ENCODE measurements around the gene TXNL4B.

The TXNL4B gene

GRCh38 chr16:72109300-72109699 lies 15.9 kb upstream of the TXNL4B start:
- H3K9me3 Mint-ChIP-seq = no peaks in the 10 kb centered on the region
- H3K4me3 Mint-ChIP-seq = no peak overlapping the region
- ATAC-seq (replicated peaks; ENCODE audit: extremely low read depth, poor library complexity, severe bottlenecking) = no peak
- no peak for DNase-seq (ENCODE audit: low spot score in 2 of 2)
- peaks cover 55% of the 10 kb centered on the region for H3K36me3 Mint-ChIP-seq (ENCODE audit: insufficient read depth)
- H3K27me3 Mint-ChIP-seq = no peaks in the 10 kb centered on the region
- H3K4me1 Mint-ChIP-seq = no peaks in the 10 kb centered on the region
- no peak overlapping the region for H3K27ac Mint-ChIP-seq (ENCODE audit: low read depth)

- DNase-seq (ENCODE audit: low spot score in 2 of 2) (no peak), ATAC-seq (replicated peaks; ENCODE audit: extremely low read depth, poor library complexity, severe bottlenecking) (no peak)
- Mint-ChIP-seq H3K4me3 (no peak overlapping the region), H3K27ac (ENCODE audit: low read depth) (no peak overlapping the region), H3K9me3 (no peaks in the 10 kb centered on the region), H3K27me3 (no peaks in the 10 kb centered on the region), H3K36me3 (ENCODE audit: insufficient read depth) (peaks cover 61% of the 10 kb centered on the region), H3K4me1 (no peaks in the 10 kb centered on the region)
Observed at GRCh38 chr16:72108353-72109102, 15.1 kb upstream of the TXNL4B start.

GRCh38 chr16:72107371-72107770 lies 14.0 kb upstream of the TXNL4B start:
- ATAC-seq (replicated peaks; ENCODE audit: extremely low read depth, poor library complexity, severe bottlenecking) (no peak), DNase-seq (ENCODE audit: low spot score in 2 of 2) (no peak)
- Mint-ChIP-seq H3K27ac (ENCODE audit: low read depth) (no peak overlapping the region), H3K27me3 (no peaks in the 10 kb centered on the region), H3K4me3 (no peak overlapping the region), H3K9me3 (no peaks in the 10 kb centered on the region), H3K4me1 (no peaks in the 10 kb centered on the region), H3K36me3 (ENCODE audit: insufficient read depth) (peaks cover 61% of the 10 kb centered on the region)

GRCh38 chr16:72105978-72106377 lies 12.6 kb upstream of the TXNL4B start:
- DNase-seq (ENCODE audit: low spot score in 2 of 2) (no peak), ATAC-seq (replicated peaks; ENCODE audit: extremely low read depth, poor library complexity, severe bottlenecking) (no peak)
- Mint-ChIP-seq H3K4me1 (no peaks in the 10 kb centered on the region), H3K27ac (ENCODE audit: low read depth) (peak overlapping the region; percentile 38), H3K4me3 (no peak overlapping the region), H3K9me3 (no peaks in the 10 kb centered on the region), H3K27me3 (no peaks in the 10 kb centered on the region), H3K36me3 (ENCODE audit: insufficient read depth) (peaks cover 63% of the 10 kb centered on the region)

- Mint-ChIP-seq H3K27me3 (no peaks in the 10 kb centered on the region), H3K4me3 (no peak overlapping the region), H3K9me3 (no peaks in the 10 kb centered on the region), H3K27ac (ENCODE audit: low read depth) (no peak overlapping the region), H3K36me3 (ENCODE audit: insufficient read depth) (peaks cover 60% of the 10 kb centered on the region), H3K4me1 (no peaks in the 10 kb centered on the region)
- ATAC-seq (replicated peaks; ENCODE audit: extremely low read depth, poor library complexity, severe bottlenecking) (no peak), DNase-seq (ENCODE audit: low spot score in 2 of 2) (no peak)
Observed at GRCh38 chr16:72104905-72105304, 11.5 kb upstream of the TXNL4B start.

- Mint-ChIP-seq H3K27ac (ENCODE audit: low read depth) (no peak overlapping the region), H3K36me3 (ENCODE audit: insufficient read depth) (peaks cover 72% of the 10 kb centered on the region), H3K27me3 (no peaks in the 10 kb centered on the region), H3K4me3 (no peak overlapping the region), H3K4me1 (peaks cover 14% of the 10 kb centered on the region), H3K9me3 (no peaks in the 10 kb centered on the region)
- ATAC-seq (replicated peaks; ENCODE audit: extremely low read depth, poor library complexity, severe bottlenecking) (no peak), DNase-seq (ENCODE audit: low spot score in 2 of 2) (no peak)
Observed at GRCh38 chr16:72101195-72101594, 7.8 kb upstream of the TXNL4B start.

GRCh38 chr16:72099377-72099818 lies 6.0 kb upstream of the TXNL4B start:
- H3K27ac Mint-ChIP-seq (ENCODE audit: low read depth) = no peak overlapping the region
- no peaks in the 10 kb centered on the region for H3K27me3 Mint-ChIP-seq
- DNase-seq (ENCODE audit: low spot score in 2 of 2) (no peak), ATAC-seq (replicated peaks; ENCODE audit: extremely low read depth, poor library complexity, severe bottlenecking) (peak; percentile 80)
- peaks cover 32% of the 10 kb centered on the region for H3K4me1 Mint-ChIP-seq
- H3K9me3 Mint-ChIP-seq = no peaks in the 10 kb centered on the region
- H3K36me3 Mint-ChIP-seq (ENCODE audit: insufficient read depth) = peaks cover 69% of the 10 kb centered on the region
- no peak overlapping the region for H3K4me3 Mint-ChIP-seq

GRCh38 chr16:72098936-72099335 lies 5.5 kb upstream of the TXNL4B start:
- Mint-ChIP-seq H3K27ac (ENCODE audit: low read depth) (peak overlapping the region; percentile 60), H3K36me3 (ENCODE audit: insufficient read depth) (peaks cover 71% of the 10 kb centered on the region), H3K27me3 (no peaks in the 10 kb centered on the region), H3K4me1 (peaks cover 37% of the 10 kb centered on the region), H3K9me3 (no peaks in the 10 kb centered on the region), H3K4me3 (no peak overlapping the region)
- no peak for ATAC-seq (replicated peaks; ENCODE audit: extremely low read depth, poor library complexity, severe bottlenecking)
- no peak for DNase-seq (ENCODE audit: low spot score in 2 of 2)

- DNase-seq (ENCODE audit: low spot score in 2 of 2) (no peak), ATAC-seq (replicated peaks; ENCODE audit: extremely low read depth, poor library complexity, severe bottlenecking) (peak; percentile 2)
- peaks cover 51% of the 10 kb centered on the region for H3K36me3 Mint-ChIP-seq (ENCODE audit: insufficient read depth)
- peak overlapping the region; percentile 99 for H3K27ac Mint-ChIP-seq (ENCODE audit: low read depth)
- peak overlapping the region; percentile 96 for H3K4me3 Mint-ChIP-seq
- H3K27me3 Mint-ChIP-seq = no peaks in the 10 kb centered on the region
- H3K9me3 Mint-ChIP-seq = no peaks in the 10 kb centered on the region
- H3K4me1 Mint-ChIP-seq = peaks cover 65% of the 10 kb centered on the region
Observed at GRCh38 chr16:72094266-72094610, 818 bp upstream of the TXNL4B start.

- Mint-ChIP-seq H3K27me3 (no peaks in the 10 kb centered on the region), H3K27ac (ENCODE audit: low read depth) (peak overlapping the region; percentile 99), H3K4me1 (peaks cover 65% of the 10 kb centered on the region), H3K4me3 (peak overlapping the region; percentile 96), H3K36me3 (ENCODE audit: insufficient read depth) (peaks cover 47% of the 10 kb centered on the region), H3K9me3 (no peaks in the 10 kb centered on the region)
- no peak for DNase-seq (ENCODE audit: low spot score in 2 of 2)
- ATAC-seq (replicated peaks; ENCODE audit: extremely low read depth, poor library complexity, severe bottlenecking) = peak; percentile 21
Observed at GRCh38 chr16:72092832-72093447, 480 bp downstream of the TXNL4B start.

GRCh38 chr16:72091217-72091616 lies 2.2 kb downstream of the TXNL4B start:
- H3K4me3 Mint-ChIP-seq = peak overlapping the region; percentile 96
- H3K36me3 Mint-ChIP-seq (ENCODE audit: insufficient read depth) = peaks cover 35% of the 10 kb centered on the region
- H3K4me1 Mint-ChIP-seq = peaks cover 51% of the 10 kb centered on the region
- H3K27ac Mint-ChIP-seq (ENCODE audit: low read depth) = peak overlapping the region; percentile 99
- DNase-seq (ENCODE audit: low spot score in 2 of 2) (no peak), ATAC-seq (replicated peaks; ENCODE audit: extremely low read depth, poor library complexity, severe bottlenecking) (no peak)
- H3K27me3 Mint-ChIP-seq = no peaks in the 10 kb centered on the region
- no peaks in the 10 kb centered on the region for H3K9me3 Mint-ChIP-seq

- Mint-ChIP-seq H3K4me1 (no peaks in the 10 kb centered on the region), H3K9me3 (no peaks in the 10 kb centered on the region), H3K27me3 (no peaks in the 10 kb centered on the region), H3K27ac (ENCODE audit: low read depth) (no peak overlapping the region), H3K36me3 (ENCODE audit: insufficient read depth) (peaks cover 20% of the 10 kb centered on the region), H3K4me3 (no peak overlapping the region)
- DNase-seq (ENCODE audit: low spot score in 2 of 2) (no peak), ATAC-seq (replicated peaks; ENCODE audit: extremely low read depth, poor library complexity, severe bottlenecking) (no peak)
Observed at GRCh38 chr16:72085002-72085401, 8.4 kb downstream of the TXNL4B start.

- no peaks in the 10 kb centered on the region for H3K27me3 Mint-ChIP-seq
- no peak for ATAC-seq (replicated peaks; ENCODE audit: extremely low read depth, poor library complexity, severe bottlenecking)
- H3K36me3 Mint-ChIP-seq (ENCODE audit: insufficient read depth) = peaks cover 16% of the 10 kb centered on the region
- H3K4me1 Mint-ChIP-seq = no peaks in the 10 kb centered on the region
- H3K27ac Mint-ChIP-seq (ENCODE audit: low read depth) = no peak overlapping the region
- no peak overlapping the region for H3K4me3 Mint-ChIP-seq
- DNase-seq (ENCODE audit: low spot score in 2 of 2) = no peak
- no peaks in the 10 kb centered on the region for H3K9me3 Mint-ChIP-seq
Observed at GRCh38 chr16:72084445-72084844, 9.0 kb downstream of the TXNL4B start.
